Fibroblast of pulmonary artery (primary cell): Measurements from ENCODE around the gene RASIP1.
"Not testable (repeated sequence)": the region's sequence is repeated elsewhere in the genome, so short reads cannot be mapped to it uniquely, and the experiment has no call there.

Experiments used
- DNase-seq: peaks from one replicate; pipeline ENCODE4 v3.0.0-alpha.2; 2010; ENCODE audit warnings: low read depth
- H3K4me3 ChIP-seq: replicated peaks from 2 replicates; pipeline ENCODE4 v1.5.1; 2011; ENCODE audit warnings: low read depth, mild to moderate bottlenecking, control low read depth, low read length, moderate library complexity
- CTCF ChIP-seq: IDR thresholded peaks from 2 replicates; pipeline ENCODE4 v1.5.1; 2011; ENCODE audit warnings: mild to moderate bottlenecking, control low read depth, low read length, inconsistent platforms; ENCODE audit errors: missing control alignments

RASIP1 gene

GRCh38 chr19:48681127-48681470, 59.3 kb downstream of the RASIP1 start:
- TF ChIP-seq CTCF: no peak
- peak; percentile 76 for DNase-seq
- no peak overlapping the region for H3K4me3 ChIP-seq

GRCh38 chr19:48680436-48681126, 59.8 kb downstream of the RASIP1 start:
- no peak for TF ChIP-seq CTCF
- no peak for DNase-seq
- H3K4me3 ChIP-seq: no peak overlapping the region

DNA sequence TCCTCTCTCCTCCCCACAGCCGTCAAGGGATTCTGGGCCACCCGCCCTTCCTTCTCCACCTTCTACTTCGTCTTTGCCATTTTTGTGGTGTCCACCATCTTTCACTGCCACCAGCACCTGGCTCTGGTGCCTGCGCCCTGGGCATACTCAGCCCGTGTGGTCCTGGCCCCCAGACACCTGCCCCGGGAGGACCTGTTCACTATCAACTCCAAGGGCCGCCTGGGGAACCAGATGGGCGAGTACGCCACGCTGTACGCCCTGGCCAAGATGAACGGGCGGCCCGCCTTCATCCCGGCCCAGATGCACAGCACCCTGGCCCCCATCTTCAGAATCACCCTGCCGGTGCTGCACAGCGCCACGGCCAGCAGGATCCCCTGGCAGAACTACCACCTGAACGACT, 60.4 kb downstream of the RASIP1 start:
- not testable (repeated sequence) for H3K4me3 ChIP-seq, DNase-seq

DNA sequence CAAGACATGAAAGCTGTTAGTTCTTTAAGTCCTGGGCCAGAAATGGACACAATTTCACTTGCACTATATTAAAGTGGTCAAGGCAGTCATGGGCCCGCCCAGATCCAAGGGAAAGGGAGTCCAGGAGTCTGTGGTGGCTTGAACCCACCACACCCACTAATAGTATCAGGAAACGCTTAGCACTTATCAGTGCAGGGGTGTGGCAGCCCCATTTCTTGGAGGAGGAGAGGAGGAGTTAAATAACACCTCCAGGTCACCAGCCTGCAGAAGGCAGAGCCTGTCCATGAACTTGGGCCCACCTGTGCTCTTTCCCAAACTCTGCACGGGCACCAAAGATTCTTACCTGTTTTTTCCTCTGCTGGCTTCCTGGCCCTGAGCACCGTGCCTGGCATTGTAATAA, 62.2 kb downstream of the RASIP1 start:
- no peak overlapping the region for H3K4me3 ChIP-seq
- no peak for DNase-seq
- no peak for TF ChIP-seq CTCF

- DNase-seq: no peak
- H3K4me3 ChIP-seq: no peak overlapping the region
Measured at GRCh38 chr19:48676887-48677286, 63.5 kb downstream of the RASIP1 start.

GRCh38 chr19:48676487-48676886, 63.9 kb downstream of the RASIP1 start:
- no peak for TF ChIP-seq CTCF
- no peak overlapping the region for H3K4me3 ChIP-seq
- DNase-seq: no peak

More at GRCh38 chr19:48676887-48677286, 63.5 kb downstream of the RASIP1 start:
- TF ChIP-seq CTCF: no peak

- H3K4me3 ChIP-seq: no peak overlapping the region
- TF ChIP-seq CTCF: peak; percentile 87
- DNase-seq: peak; percentile 87
Measured at GRCh38 chr19:48674921-48675824, 65.2 kb downstream of the RASIP1 start.
